ENCODE measurements around the gene ADAMTSL1.

DNA sequence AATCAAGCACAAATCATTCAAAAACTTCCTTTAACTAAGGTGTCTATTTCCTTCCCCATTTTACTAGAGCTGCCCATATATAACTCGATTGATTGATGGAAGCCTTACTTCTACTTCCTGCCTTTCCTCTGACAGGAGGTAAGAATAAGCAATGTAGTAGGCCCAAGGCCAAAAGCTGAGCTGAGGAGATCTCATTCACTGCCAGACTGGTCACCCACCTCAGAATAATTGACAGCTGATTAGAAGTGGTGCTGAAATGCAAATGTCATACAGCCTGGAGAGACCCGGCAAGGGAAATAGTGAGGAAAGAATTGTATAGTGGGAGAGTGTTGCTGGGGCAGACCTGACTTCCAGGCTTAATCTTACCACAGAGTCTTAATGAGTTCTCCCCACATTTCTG lies 319.2 kb downstream of the ADAMTSL1 start:
- TF ChIP-seq, protein P1, sequence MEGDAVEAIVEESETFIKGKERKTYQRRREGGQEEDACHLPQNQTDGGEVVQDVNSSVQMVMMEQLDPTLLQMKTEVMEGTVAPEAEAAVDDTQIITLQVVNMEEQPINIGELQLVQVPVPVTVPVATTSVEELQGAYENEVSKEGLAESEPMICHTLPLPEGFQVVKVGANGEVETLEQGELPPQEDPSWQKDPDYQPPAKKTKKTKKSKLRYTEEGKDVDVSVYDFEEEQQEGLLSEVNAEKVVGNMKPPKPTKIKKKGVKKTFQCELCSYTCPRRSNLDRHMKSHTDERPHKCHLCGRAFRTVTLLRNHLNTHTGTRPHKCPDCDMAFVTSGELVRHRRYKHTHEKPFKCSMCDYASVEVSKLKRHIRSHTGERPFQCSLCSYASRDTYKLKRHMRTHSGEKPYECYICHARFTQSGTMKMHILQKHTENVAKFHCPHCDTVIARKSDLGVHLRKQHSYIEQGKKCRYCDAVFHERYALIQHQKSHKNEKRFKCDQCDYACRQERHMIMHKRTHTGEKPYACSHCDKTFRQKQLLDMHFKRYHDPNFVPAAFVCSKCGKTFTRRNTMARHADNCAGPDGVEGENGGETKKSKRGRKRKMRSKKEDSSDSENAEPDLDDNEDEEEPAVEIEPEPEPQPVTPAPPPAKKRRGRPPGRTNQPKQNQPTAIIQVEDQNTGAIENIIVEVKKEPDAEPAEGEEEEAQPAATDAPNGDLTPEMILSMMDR (IDR thresholded peaks at IDR 0.05), result no peak
- TF ChIP-seq POLR2A (IDR thresholded peaks at IDR 0.05), result no peak
